ENCODE measurements around the gene MRPL54.

GRCh38 chr19:3768748-3769099, 6.2 kb downstream of the MRPL54 start:
- TF ChIP-seq, protein P1, sequence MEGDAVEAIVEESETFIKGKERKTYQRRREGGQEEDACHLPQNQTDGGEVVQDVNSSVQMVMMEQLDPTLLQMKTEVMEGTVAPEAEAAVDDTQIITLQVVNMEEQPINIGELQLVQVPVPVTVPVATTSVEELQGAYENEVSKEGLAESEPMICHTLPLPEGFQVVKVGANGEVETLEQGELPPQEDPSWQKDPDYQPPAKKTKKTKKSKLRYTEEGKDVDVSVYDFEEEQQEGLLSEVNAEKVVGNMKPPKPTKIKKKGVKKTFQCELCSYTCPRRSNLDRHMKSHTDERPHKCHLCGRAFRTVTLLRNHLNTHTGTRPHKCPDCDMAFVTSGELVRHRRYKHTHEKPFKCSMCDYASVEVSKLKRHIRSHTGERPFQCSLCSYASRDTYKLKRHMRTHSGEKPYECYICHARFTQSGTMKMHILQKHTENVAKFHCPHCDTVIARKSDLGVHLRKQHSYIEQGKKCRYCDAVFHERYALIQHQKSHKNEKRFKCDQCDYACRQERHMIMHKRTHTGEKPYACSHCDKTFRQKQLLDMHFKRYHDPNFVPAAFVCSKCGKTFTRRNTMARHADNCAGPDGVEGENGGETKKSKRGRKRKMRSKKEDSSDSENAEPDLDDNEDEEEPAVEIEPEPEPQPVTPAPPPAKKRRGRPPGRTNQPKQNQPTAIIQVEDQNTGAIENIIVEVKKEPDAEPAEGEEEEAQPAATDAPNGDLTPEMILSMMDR (IDR thresholded peaks at IDR 0.05): no peak
- TF ChIP-seq EZH2 (IDR thresholded peaks at IDR 0.05) (no peak), EZH2phosphoT487 (IDR thresholded peaks at IDR 0.05) (no peak)
